GM21367 (cell line): ENCODE results near the gene BOC.

ENCODE experiments used
- ATAC-seq: cut with Tn5 transposase; IDR thresholded peaks from one replicate; pipeline ENCODE4 v1.9.1; 2021; ENCODE audit not compliant: unreplicated experiment

Gene BOC

GRCh38 chr3:113268942-113269341, 57.6 kb downstream of the BOC start:
- no peak for ATAC-seq

GRCh38 chr3:113269661-113270060, 58.3 kb downstream of the BOC start:
- no peak for ATAC-seq

DNA sequence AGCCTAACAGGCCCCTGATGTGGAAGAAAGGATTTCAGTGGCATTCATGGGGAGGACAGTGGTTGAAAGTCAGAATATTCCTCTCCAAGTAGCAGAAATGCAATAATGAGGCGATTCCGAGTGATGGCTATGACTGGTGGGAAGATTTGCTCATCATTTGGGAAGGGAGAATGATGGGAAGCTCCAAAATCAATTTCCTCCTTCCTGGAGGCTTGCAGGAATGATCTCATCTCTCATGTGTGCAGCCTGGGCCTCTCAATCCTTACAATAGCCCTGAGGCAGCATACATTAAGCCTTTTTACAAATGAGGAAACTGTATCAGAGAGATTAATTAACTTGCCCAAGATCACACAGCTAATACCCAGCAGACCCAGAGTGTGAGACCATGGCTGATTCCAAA, 58.7 kb downstream of the BOC start:
- ATAC-seq: no peak

GRCh38 chr3:113270786-113271185, 59.4 kb downstream of the BOC start:
- ATAC-seq: no peak

DNA sequence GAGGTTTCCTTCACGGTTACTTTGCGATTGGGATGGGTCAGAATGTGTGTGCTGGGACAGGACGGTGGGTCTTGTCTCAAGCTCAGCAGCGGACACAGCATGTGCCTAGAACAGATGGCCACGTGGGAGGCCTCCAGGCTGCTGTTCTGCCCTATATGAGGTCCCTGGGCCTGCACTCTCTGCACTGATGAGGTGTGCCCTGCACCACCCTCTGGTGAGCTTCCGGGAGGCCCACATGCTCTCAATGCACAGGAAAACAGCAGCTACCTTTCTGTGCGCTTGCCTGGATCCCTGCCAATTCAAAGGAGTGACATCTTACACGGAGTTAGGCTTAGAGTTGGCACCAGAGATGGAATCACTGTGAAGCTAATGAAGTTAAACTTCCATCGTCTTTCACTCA, 59.8 kb downstream of the BOC start:
- ATAC-seq: no peak

DNA sequence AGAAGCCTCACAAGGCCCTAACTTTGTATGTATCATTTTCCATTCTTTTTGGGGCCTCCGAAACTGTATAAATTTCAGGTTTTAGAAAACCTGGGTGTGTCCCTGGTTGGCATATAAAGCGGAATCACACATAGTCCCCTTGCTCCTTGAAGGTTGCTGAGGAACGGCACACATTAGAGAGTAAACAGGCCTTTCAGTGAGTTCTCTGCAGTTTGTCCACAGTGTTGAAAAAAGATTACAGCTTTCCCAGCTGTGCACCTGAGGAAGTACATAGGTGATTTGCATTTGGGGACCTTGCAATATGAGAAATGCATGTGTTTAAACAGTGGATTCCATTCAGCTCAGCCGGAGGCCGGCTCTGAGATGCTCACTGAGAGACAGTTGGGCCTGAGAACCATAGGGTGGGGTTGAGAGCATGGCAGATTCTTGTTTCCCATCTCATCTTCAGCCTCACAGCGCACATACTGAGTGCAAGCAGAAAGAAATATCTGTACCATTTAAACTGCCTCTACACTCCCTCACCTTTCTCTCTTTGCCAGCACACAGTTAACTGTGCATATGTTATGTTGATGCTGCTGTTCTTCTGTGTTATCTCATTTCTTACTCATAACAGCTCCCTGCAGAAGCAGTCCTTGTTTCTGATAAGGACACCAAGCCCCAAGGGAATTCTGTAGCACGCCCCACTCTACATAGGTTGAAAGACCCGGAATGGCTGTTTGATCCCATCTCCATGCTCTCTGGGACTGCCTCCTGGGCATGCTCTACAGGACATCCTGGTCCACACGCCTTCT, 60.4 kb downstream of the BOC start:
- ATAC-seq: no peak

GRCh38 chr3:113272385-113272779, 61.0 kb downstream of the BOC start:
- no peak for ATAC-seq

GRCh38 chr3:113273011-113273410, 61.7 kb downstream of the BOC start:
- ATAC-seq: no peak

GRCh38 chr3:113273604-113274378, 62.4 kb downstream of the BOC start:
- ATAC-seq: no peak

DNA sequence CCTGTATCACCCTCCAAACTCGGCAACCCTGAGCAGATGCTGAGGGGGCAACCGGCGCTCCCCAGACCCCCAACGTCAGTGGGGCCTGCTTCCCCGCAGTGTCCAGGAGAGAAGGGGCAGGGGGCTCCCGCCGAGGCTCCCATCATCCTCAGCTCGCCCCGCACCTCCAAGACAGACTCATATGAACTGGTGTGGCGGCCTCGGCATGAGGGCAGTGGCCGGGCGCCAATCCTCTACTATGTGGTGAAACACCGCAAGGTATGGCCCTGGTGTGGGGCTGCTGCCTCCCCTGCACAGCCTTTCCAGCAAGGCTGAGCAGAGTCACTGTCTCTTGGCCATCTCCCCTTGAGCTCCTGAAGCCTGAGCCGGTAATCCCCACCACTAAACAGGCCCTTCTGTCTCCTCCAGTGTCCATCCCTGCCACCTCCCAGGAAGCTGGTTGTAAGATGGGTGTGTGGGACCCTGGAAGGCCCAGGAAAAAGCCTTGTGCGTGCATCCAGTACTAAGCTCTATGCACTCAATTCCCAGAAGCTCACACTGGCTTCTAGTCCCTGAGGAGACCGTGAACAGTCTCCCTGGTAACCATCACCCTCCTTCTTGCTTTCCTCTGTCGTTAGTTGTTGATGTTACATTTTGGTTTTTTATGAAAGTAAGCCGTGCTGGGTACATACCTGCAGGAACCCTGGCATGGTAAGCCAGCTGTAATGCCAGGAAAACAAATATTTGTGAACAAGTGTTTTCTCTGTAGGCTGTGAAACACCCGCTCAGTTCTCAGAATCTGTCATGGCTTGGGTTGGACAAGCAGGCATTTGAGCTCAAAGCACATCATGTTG, 63.3 kb downstream of the BOC start:
- ATAC-seq: no peak

DNA sequence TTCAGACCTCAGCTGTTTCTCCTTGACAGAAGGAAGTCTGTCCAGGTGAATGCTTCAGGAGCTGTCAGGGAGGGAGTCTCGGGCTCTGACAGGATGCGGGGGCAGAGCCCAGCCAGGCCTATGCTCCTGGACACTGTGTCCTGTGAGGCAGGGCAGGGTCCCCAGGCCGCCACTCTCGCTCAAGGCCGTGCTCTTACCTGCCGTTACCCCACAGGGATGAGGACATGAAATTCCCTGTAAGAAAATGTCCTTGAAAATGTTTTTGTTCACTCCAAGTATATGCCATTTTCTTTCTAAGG, 63.9 kb downstream of the BOC start:
- ATAC-seq: no peak

GRCh38 chr3:113275583-113275928, 64.2 kb downstream of the BOC start:
- ATAC-seq: no peak

DNA sequence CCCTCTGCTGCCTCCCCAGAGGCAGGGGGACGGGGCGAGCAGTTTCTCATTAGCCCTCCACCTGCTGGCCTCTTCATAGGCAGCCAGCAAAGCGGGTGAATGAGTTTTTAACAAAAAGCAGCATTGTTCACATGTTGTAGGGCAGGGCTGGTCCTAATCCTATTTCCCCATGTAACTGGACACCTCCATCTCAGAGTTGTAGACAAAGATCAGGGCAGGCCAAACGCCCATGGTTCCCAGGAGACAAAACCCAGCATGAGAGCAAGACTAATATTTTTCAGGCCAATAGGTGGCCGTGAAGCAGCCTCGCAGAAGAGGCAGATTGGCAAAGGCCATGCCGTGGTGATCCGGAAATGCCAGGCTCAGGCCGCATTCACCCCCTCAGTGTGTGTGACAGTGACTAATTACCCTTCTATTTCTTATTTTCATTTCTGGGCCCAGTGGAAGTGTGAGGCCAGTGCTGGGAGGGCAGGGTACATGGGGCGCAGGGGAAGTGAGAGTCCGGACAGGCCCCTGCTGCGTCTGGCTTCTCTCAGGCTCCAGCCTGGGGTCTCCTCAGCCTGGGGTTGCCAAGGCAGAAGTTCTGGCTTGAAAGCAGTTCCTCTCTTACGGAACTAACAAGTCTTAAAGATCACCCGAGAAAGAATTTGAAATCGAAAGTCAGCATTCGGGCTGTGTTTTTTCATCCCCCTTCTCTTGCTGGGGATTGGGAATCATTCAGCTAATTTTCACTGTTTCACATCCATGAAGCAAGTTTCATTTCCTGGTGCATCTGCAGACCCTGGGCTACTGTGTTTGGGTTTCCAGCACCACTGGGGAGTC, 64.8 kb downstream of the BOC start:
- ATAC-seq: peak; percentile 50

GRCh38 chr3:113276751-113277080, 65.4 kb downstream of the BOC start:
- ATAC-seq: no peak

DNA sequence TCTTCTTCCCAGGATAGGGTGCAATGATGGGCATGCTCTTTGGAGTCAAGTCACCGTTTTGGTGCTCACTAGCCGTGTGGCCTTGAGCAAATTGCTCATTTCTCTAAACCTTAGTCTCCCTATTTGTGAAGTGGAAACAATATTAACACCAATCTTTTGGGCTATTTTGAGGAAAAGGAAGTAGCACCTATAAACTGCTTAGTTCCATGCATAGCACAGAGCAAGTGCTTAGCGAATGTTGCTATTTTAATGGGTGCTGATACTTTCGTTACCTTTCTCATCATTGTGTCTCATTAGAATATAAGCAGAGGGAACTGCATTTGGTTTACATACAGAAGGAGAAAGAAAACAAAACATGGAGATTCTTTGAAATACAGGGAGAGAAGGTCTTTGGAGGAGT, 66.1 kb downstream of the BOC start:
- ATAC-seq: peak; percentile 48

- ATAC-seq: no peak
These were observed 66.7 kb downstream of the BOC start for GRCh38 chr3:113277941-113278598.

- ATAC-seq: no peak
These were observed 67.2 kb downstream of the BOC start for GRCh38 chr3:113278599-113278955.

DNA sequence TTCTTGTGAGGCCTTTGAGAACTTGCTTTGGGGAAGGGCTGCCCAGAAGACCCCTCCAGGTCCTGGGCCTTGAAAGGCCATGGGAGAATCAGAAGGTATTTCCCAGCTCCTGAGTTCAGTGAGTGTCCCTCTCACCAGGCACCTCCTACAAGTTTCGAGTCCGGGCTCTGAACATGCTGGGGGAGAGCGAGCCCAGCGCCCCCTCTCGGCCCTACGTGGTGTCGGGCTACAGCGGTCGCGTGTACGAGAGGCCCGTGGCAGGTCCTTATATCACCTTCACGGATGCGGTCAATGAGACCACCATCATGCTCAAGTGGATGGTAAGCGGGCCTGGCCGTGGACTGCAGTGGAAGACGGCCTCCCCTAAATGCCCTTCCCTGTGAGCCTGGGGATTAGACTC, 68.3 kb downstream of the BOC start:
- ATAC-seq: no peak

DNA sequence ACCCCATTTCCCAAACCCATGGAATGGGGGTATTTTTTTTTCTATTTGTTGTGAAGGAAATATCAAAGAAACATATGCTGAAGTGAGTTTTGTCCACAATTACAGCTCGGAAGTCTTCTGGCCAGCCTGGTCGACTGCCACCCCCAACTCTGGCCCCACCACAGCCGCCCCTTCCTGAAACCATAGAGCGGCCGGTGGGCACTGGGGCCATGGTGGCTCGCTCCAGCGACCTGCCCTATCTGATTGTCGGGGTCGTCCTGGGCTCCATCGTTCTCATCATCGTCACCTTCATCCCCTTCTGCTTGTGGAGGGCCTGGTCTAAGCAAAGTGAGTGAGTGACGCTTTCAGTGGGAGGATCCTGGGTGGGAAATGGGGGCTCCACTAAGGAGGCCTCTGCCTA, 71.9 kb downstream of the BOC start:
- ATAC-seq: no peak

DNA sequence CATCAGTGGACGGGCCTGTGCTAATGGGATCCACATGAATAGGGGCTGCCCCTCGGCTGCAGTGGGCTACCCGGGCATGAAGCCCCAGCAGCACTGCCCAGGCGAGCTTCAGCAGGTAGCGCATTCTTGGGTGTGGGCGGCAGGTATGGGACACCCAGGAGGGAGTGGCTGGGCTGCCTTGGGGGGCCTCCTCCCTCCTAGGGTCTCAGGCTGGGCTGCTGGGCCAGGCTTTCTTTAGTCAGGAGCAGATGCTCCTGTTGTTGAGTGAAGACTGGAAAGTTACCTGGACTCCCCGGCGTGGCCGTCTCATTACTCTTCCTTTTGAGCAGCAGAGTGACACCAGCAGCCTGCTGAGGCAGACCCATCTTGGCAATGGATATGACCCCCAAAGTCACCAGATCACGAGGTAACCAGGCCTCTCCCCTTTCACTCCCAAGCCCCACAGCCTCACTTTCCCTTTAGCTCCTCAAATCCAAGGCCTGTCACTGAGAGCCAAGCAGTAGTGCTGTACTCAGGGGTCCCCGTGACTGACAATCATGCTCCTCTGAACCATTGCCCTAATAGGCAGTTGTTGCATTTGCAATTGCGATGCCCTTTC, 73.2 kb downstream of the BOC start:
- ATAC-seq: no peak
